Transverse colon (tissue), 3 donors: ENCODE data around the gene CXCR4.

Experiments
- CTCF ChIP-seq, 5 experiments: fragments of 200-600 bp in 3 of 5; fragments of 450-650 bp in 2 of 5; sonication (generic) in 3 of 5; IDR thresholded peaks; 1 replicate in 2 of 5; 2 replicates in 3 of 5; pipeline ENCODE4 v1.5.1; 2016 to 2017; ENCODE audit warnings: antibody characterized with exemption in 5 of 5, inconsistent platforms in 3 of 5, mild to moderate bottlenecking in 2 of 5, moderate library complexity in 1 of 5
- EP300 ChIP-seq: sonication (generic); formaldehyde crosslinking; IDR thresholded peaks from one replicate; pipeline ENCODE4 v1.6.1; 2017; ENCODE audit warnings: antibody characterized with exemption, low read depth

DNA sequence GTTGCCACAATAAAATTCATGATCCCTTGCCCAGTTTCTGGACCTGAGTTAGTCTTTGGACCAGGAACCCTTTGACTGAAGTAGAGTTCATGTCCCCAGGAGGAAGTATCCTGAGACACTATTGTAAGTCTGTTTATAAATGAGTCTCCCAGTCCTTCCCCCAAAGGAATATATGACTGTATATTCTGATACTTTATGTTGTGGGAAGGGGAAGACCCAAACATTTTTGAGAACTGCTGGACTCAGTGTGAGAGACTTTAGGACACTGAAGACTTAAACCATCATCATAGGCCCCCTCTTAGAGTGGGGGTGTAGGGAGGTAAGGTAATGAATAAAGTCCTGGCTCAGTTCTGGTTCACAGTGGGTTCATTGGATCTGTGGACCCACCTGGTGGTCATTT is 28.6 kb upstream of the CXCR4 start:
- TF ChIP-seq CTCF (IDR thresholded peaks at IDR 0.05), result no peak
- no peak for TF ChIP-seq EP300
